Measurements from ENCODE around the gene DDHD1.

Gene DDHD1

GRCh38 chr14:52988139-52988538 lies 165.0 kb downstream of the DDHD1 start:
- H3K4me3 ChIP-seq (ENCODE audit: low read depth, low read length) = no peak overlapping the region
- no peaks in the 10 kb centered on the region for H3K27me3 ChIP-seq
- DNase-seq = no peak
- no peak for TF ChIP-seq CTCF (IDR thresholded peaks at IDR 0.05; ENCODE audit: low read depth, low read length)
- no peaks in the 10 kb centered on the region for H3K9me3 ChIP-seq
- peaks cover 14% of the 10 kb centered on the region for H3K4me1 ChIP-seq
- H3K36me3 ChIP-seq = no peaks in the 10 kb centered on the region

- H3K27me3 ChIP-seq = no peaks in the 10 kb centered on the region
Measured at GRCh38 chr14:52987514-52987913, 165.6 kb downstream of the DDHD1 start.

GRCh38 chr14:52987042-52987441 lies 166.1 kb downstream of the DDHD1 start:
- no peaks in the 10 kb centered on the region for H3K9me3 ChIP-seq
- peaks cover 14% of the 10 kb centered on the region for H3K4me1 ChIP-seq
- no peak for TF ChIP-seq CTCF (IDR thresholded peaks at IDR 0.05; ENCODE audit: low read depth, low read length)
- no peaks in the 10 kb centered on the region for H3K36me3 ChIP-seq
- H3K4me3 ChIP-seq (ENCODE audit: low read depth, low read length) = no peak overlapping the region
- no peak for DNase-seq
- H3K27me3 ChIP-seq = no peaks in the 10 kb centered on the region

More at GRCh38 chr14:52987514-52987913, 165.6 kb downstream of the DDHD1 start:
- no peaks in the 10 kb centered on the region for H3K9me3 ChIP-seq
- no peak for TF ChIP-seq CTCF (IDR thresholded peaks at IDR 0.05; ENCODE audit: low read depth, low read length)
- H3K36me3 ChIP-seq = no peaks in the 10 kb centered on the region
- peaks cover 14% of the 10 kb centered on the region for H3K4me1 ChIP-seq
- DNase-seq = peak; percentile 59
- no peak overlapping the region for H3K4me3 ChIP-seq (ENCODE audit: low read depth, low read length)

Data from BE2C (cell line).